Naive thymus-derived CD4-positive, alpha-beta T cell (primary cell): ENCODE results near the gene GPT2. TPM values are rescaled to one million over a fixed set of nuclear protein-coding genes. Genes with fewer than 3 reads are reported as not detected.

ENCODE experiments used
- ATAC-seq: fragments of 150-1000 bp; cut with Tn5 transposase; 2 replicates; pipeline ENCODE4 v1.10.0; 2021; ENCODE audit warnings: mild to moderate bottlenecking, moderate library complexity
- CTCF ChIA-PET: fragments of 350-600 bp; sonication (Branson Sonifier 250); formaldehyde crosslinking; loops from one replicate; lab custom pipeline; 2021; ENCODE audit warnings: antibody characterized with exemption; lab: Charles Lee
- POLR2A ChIA-PET: fragments of 350-600 bp; sonication (Branson Sonifier 250); formaldehyde crosslinking; loops from one replicate; lab custom pipeline; 2021; ENCODE audit warnings: antibody characterized with exemption, inconsistent platforms; lab: Charles Lee
- DNase-seq, 9 donors: peaks; one replicate each; pipeline versions ENCODE4 v3.0.0 to v3.0.0-alpha.2; 2020 to 2022; ENCODE audit warnings: mixed read lengths in 1 of 9
- H3K27ac ChIP-seq: one replicate; pipeline ENCODE4 v1.7.0; 2013; ENCODE audit warnings: mild to moderate bottlenecking, low read depth, low read length, moderate library complexity
- H3K27me3 ChIP-seq, 2 donors: one replicate each; pipeline ENCODE4 v1.7.0; 2013; ENCODE audit warnings: low read length in 2 of 2, mild to moderate bottlenecking in 2 of 2, moderate library complexity in 2 of 2; ENCODE audit not compliant: control insufficient read depth in 2 of 2, insufficient read depth in 2 of 2
- H3K36me3 ChIP-seq, 3 experiments: 1 replicate in 2 of 3; 2 replicates in 1 of 3; pipeline ENCODE4 v1.7.0; 2013; ENCODE audit warnings: low read length in 3 of 3, mild to moderate bottlenecking in 3 of 3, moderate library complexity in 1 of 3; ENCODE audit not compliant: insufficient read depth in 3 of 3, control insufficient read depth in 2 of 3
- H3K4me1 ChIP-seq, 2 donors: one replicate each; pipeline ENCODE4 v1.7.0; 2013; ENCODE audit warnings: low read length in 2 of 2, mild to moderate bottlenecking in 2 of 2, moderate library complexity in 1 of 2; ENCODE audit not compliant: control insufficient read depth in 2 of 2, insufficient read depth in 2 of 2
- H3K4me3 ChIP-seq: 2 replicates; pipeline ENCODE4 v1.7.0; 2013; ENCODE audit warnings: mild to moderate bottlenecking, low read length
- H3K9me3 ChIP-seq, 3 experiments: 1 replicate in 2 of 3; 2 replicates in 1 of 3; pipeline ENCODE4 v1.7.0; 2013; ENCODE audit warnings: low read length in 3 of 3; ENCODE audit not compliant: control insufficient read depth in 2 of 3
- H3K27ac Mint-ChIP-seq, 9 donors: one replicate each; pipeline ENCODE4 v1.8.0; 2020 to 2022; ENCODE audit warnings: mixed read lengths in 9 of 9, mild to moderate bottlenecking in 8 of 9, moderate library complexity in 5 of 9, inconsistent platforms in 2 of 9
- H3K27me3 Mint-ChIP-seq, 5 donors: one replicate each; pipeline ENCODE4 v1.8.0; 2021 to 2022; ENCODE audit warnings: mixed read lengths in 5 of 5, mild to moderate bottlenecking in 1 of 5
- H3K36me3 Mint-ChIP-seq, 5 donors: one replicate each; pipeline ENCODE4 v1.8.0; 2020 to 2022; ENCODE audit warnings: mixed read lengths in 5 of 5, mild to moderate bottlenecking in 3 of 5, inconsistent platforms in 1 of 5
- H3K4me1 Mint-ChIP-seq, 7 donors: one replicate each; pipeline ENCODE4 v1.8.0; 2020 to 2022; ENCODE audit warnings: mixed read lengths in 7 of 7, mild to moderate bottlenecking in 3 of 7, inconsistent platforms in 1 of 7
- H3K4me3 Mint-ChIP-seq, 10 donors: one replicate each; pipeline ENCODE4 v1.8.0; 2020 to 2022; ENCODE audit warnings: mild to moderate bottlenecking in 10 of 10, mixed read lengths in 10 of 10, moderate library complexity in 6 of 10, inconsistent platforms in 2 of 10
- H3K9me3 Mint-ChIP-seq, 11 donors: one replicate each; pipeline ENCODE4 v1.8.0; 2020 to 2022; ENCODE audit warnings: mixed read lengths in 11 of 11, mild to moderate bottlenecking in 4 of 11, inconsistent platforms in 1 of 11, moderate library complexity in 1 of 11
- intact Hi-C, 2 donors: fragments of 100-400 bp; cut with micrococcal nuclease; formaldehyde crosslinking; loops; one replicate each; pipeline ENCODE4 v1.15.1; 2023
- polyA plus RNA-seq, 2 donors: library from polyadenylated mRNA; unstranded; fragments of 300-500 nt; fragmentation: Illumina TruSeq; gene quantifications; one replicate each; pipeline ENCODE4 v1.2.3, GENCODE V29; 2021
- total RNA-seq, 6 experiments: library from RNA in 5 of 6; stranded (reverse) in 5 of 6; gene quantifications; 1 replicate in 5 of 6; 2 replicates in 1 of 6; pipeline ENCODE4 v1.2.3 and lab custom pipeline; 2021 to 2026

Gene GPT2
- total and polyA plus RNA-seq, 7 experiments from 2014 or later: 0.40 to 7.7 (median 0.64) TPM

DNA sequence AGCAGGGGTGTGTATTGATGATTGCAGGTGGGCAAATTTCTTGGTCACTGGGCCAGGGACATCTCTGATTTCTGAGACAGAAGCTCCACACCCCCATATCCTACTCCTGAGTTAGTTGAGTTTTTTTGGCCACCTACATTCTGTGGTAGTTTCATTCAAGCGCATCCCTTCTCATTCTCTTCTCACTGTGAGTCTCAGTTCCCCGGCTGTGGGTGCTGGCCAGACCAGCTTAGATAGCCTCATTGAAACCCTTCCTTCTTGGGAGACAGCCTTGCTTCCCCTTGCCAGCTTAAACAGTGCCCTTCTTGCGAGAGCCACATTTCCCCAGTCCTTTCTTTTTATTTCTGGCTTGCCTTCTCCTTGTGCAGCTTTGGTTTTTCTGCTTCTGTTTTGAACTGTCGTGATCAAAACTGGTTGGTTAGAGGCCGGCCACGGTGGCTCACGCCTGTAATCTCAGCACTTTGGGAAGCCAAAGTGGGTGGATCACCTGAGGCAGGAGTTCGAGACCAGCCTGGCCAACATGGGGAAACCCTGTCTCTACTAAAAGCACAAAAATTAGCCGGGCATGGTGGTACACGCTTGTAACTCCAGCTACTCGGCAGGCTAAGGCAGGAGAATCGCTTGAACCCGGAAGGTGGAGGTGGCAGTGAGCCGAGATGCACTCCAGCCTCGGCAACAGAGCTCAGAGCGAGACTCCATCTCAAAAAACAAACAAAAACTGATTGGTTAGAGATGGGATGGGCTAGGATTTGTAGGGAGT, 2.8 kb downstream of the GPT2 start:
- Mint-ChIP-seq H3K4me3 (peak overlapping the region in 3 of 10 donors; percentile 25 to 60 (median 43)), H3K27ac (no peak overlapping the region), H3K9me3 (no peaks in the 10 kb centered on the region), H3K27me3 (peaks cover 0 to 19% (median 5%) of the 10 kb centered on the region in 5 donors), H3K4me1 (peaks cover 8 to 21% (median 16%) of the 10 kb centered on the region in 7 donors), H3K36me3 (no peaks in the 10 kb centered on the region)
- H3K4me1 ChIP-seq: peaks cover 0 to 3% of the 10 kb centered on the region in 2 donors
- ChIA-PET POLR2A (interaction anchor here (0.6 kb wide), 1 partner anchor 1479 kb away, joined by 5 read pairs; no protein-coding TSS in a partner anchor), CTCF (no interaction called here)
- H3K36me3 ChIP-seq: no peaks in the 10 kb centered on the region
- H3K27ac ChIP-seq: no peak overlapping the region
- intact Hi-C loops: no loop called here
- H3K9me3 ChIP-seq: no peaks in the 10 kb centered on the region
- no peak overlapping the region for H3K4me3 ChIP-seq
- DNase-seq (no peak), ATAC-seq (no peak)
- no peaks in the 10 kb centered on the region for H3K27me3 ChIP-seq

DNA sequence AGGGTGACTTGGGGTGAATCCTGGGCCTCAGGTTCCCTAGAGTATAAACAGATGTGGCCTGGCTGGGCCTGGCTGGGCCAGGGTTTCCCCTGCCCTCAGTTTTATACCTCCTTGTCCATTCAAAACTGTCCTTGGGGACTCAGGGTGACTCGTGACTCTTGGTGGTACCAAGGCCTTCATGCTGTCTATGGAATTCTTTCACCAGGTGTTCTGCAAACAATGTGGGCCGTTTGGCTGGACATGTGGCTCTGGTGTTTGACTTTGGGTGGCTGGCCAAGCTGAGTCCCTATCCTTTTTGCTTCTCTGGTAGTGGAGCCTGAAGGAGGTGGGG, 3.3 kb downstream of the GPT2 start:
- Mint-ChIP-seq H3K36me3 (no peaks in the 10 kb centered on the region), H3K27ac (no peak overlapping the region), H3K4me1 (peaks cover 8 to 19% (median 15%) of the 10 kb centered on the region in 7 donors), H3K27me3 (peaks cover 0 to 14% (median 5%) of the 10 kb centered on the region in 5 donors), H3K9me3 (no peaks in the 10 kb centered on the region), H3K4me3 (no peak overlapping the region)
- Histone ChIP-seq H3K27me3 (no peaks in the 10 kb centered on the region), H3K9me3 (no peaks in the 10 kb centered on the region), H3K4me3 (no peak overlapping the region), H3K36me3 (no peaks in the 10 kb centered on the region), H3K27ac (no peak overlapping the region), H3K4me1 (peaks cover 0 to 3% of the 10 kb centered on the region in 2 donors)
- ATAC-seq: no peak
- CTCF ChIA-PET: no interaction called here
- intact Hi-C loops: no loop called here
- POLR2A ChIA-PET: no interaction called here
- no peak for DNase-seq

DNA sequence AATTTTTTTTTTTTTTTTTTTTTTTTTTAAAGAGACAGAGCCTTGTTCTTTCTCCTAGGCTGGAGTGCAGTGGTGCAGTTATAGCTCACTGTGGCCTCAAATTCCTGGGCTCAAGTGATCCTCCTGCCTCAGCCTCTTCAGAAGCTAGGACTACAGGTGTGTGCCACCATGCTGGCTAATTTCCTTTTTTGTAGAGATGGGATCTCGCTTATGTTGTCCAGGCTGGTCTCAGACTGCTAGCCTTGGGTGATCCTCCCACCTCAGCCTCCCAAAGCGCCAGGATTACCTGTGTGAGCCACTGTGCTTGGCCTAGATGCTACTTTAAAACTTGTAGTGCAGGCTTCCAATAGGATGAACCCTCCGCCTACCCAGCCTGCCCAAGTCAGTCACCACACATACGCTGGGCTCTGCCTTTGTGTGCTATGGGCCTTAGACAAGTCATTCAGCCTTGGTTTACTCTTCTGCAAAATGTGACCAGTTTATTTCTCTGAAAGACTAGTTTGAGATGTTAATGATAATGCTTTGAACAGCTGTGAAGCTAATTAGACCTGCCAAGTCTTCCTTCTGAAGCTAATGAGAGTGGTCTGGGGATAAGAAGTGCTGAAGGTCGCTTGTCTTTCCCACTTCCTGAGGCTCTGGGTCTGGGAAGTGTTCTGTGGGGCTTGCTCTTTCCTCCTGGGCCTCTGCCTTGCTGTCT, 5.2 kb downstream of the GPT2 start:
- no peak for ATAC-seq
- Histone ChIP-seq H3K27me3 (no peaks in the 10 kb centered on the region), H3K4me3 (no peak overlapping the region), H3K4me1 (peaks cover 0 to 3% of the 10 kb centered on the region in 2 donors), H3K36me3 (no peaks in the 10 kb centered on the region), H3K27ac (no peak overlapping the region), H3K9me3 (no peaks in the 10 kb centered on the region)
- H3K4me1 Mint-ChIP-seq: peaks cover 4 to 11% (median 9%) of the 10 kb centered on the region in 7 donors
- DNase-seq: no peak
- ChIA-PET CTCF (no interaction called here), POLR2A (no interaction called here)
- no peak overlapping the region for H3K4me3 Mint-ChIP-seq
- peaks cover 0 to 4% (median 3%) of the 10 kb centered on the region in 5 donors for H3K27me3 Mint-ChIP-seq
- no peaks in the 10 kb centered on the region for H3K9me3 Mint-ChIP-seq
- intact Hi-C loops: no loop called here
- H3K27ac Mint-ChIP-seq: no peak overlapping the region
- no peaks in the 10 kb centered on the region for H3K36me3 Mint-ChIP-seq

DNA sequence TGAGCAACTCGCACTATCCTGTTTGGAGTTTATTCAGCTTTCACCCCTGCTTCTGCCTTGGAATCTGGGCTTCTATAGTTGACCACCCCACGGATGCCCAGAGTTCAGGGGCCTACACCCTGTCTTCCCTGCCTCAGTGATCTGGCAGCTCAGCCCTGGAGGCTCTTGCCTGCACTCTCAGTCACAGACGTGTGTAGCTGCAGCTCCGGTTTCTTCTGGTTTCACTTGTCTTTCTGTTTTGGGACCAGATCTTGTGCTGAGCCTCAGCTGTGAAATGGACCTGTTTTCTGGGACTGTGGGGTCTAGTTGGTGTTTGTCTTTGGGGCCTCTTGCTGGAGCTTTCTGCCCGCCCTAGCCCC, 5.8 kb downstream of the GPT2 start:
- Histone ChIP-seq H3K4me3 (no peak overlapping the region), H3K4me1 (peaks cover 0 to 3% of the 10 kb centered on the region in 2 donors), H3K27me3 (no peaks in the 10 kb centered on the region), H3K36me3 (no peaks in the 10 kb centered on the region), H3K27ac (no peak overlapping the region), H3K9me3 (no peaks in the 10 kb centered on the region)
- DNase-seq: no peak
- CTCF ChIA-PET: no interaction called here
- POLR2A ChIA-PET: no interaction called here
- no peak for ATAC-seq
- intact Hi-C loops: no loop called here
- Mint-ChIP-seq H3K36me3 (no peaks in the 10 kb centered on the region), H3K4me1 (peaks cover 3 to 10% (median 8%) of the 10 kb centered on the region in 7 donors), H3K27ac (no peak overlapping the region), H3K9me3 (no peaks in the 10 kb centered on the region), H3K27me3 (peaks cover 0 to 4% (median 3%) of the 10 kb centered on the region in 5 donors), H3K4me3 (no peak overlapping the region)

DNA sequence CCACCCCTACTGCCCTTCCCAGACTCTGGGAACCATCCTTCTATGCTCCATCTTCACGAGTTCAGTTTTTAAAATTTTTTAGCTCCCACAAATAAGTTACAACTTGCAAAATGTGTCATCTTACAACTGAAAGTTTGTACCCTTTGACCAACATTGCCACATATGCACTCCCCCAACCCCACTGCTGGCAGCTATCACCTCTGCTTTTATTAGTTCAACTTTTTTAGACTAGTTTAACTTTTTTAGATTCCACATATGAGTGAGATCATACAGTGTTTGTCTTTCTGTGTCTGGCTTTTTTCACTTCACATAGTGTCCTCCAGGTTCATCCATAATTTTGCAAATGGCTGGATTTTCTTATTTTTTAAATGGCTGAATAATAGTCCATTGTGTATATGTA, 7.7 kb downstream of the GPT2 start:
- DNase-seq (no peak), ATAC-seq (no peak)
- POLR2A ChIA-PET: no interaction called here
- intact Hi-C loops: no loop called here
- H3K4me1 ChIP-seq: no peaks in the 10 kb centered on the region
- no peak overlapping the region for H3K27ac ChIP-seq
- H3K4me1 Mint-ChIP-seq: peaks cover 0 to under 1% (median 0%) of the 10 kb centered on the region in 7 donors
- no peaks in the 10 kb centered on the region for H3K9me3 ChIP-seq
- H3K36me3 Mint-ChIP-seq: no peaks in the 10 kb centered on the region
- CTCF ChIA-PET: no interaction called here
- H3K27me3 ChIP-seq: no peaks in the 10 kb centered on the region
- H3K4me3 ChIP-seq: no peak overlapping the region
- H3K9me3 Mint-ChIP-seq: no peaks in the 10 kb centered on the region
- peaks cover 0 to 4% (median 0%) of the 10 kb centered on the region in 5 donors for H3K27me3 Mint-ChIP-seq
- no peaks in the 10 kb centered on the region for H3K36me3 ChIP-seq
- H3K27ac Mint-ChIP-seq: no peak overlapping the region
- H3K4me3 Mint-ChIP-seq: no peak overlapping the region

DNA sequence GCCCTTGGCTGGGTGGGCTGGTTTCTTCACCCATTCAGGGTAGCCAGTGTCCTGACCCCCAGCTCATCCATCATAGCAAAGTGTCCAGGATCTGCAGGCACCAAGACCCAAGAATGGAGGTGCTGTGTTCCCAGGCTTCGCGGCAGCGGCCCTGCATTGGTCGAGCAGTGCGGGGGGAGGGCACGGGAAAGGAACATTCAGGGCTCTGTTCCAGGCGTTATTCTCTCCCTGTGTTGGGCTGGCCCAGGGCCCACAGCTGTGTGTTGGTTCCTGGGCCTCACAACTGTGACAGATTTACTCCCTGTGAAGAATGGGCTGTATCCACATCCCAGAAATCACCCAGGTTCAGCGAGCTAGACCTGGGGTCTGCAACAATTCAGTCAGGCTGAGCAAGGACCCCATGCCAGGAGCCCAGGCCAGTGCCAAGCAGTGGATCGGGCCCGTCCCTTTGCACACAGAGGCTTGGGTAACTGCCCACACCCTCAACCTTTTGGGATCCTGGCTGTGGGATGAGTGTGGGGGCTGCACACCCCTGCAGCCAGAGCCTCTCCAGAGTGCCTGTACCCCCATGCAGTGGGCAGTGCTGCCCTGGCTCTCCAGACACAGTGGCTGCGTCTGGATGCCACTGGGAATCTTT, 10.0 kb downstream of the GPT2 start:
- Histone ChIP-seq H3K4me1 (no peaks in the 10 kb centered on the region), H3K9me3 (no peaks in the 10 kb centered on the region), H3K27ac (no peak overlapping the region), H3K4me3 (no peak overlapping the region), H3K36me3 (no peaks in the 10 kb centered on the region), H3K27me3 (no peaks in the 10 kb centered on the region)
- no peak overlapping the region for H3K4me3 Mint-ChIP-seq
- H3K27me3 Mint-ChIP-seq: peaks cover 0 to 4% (median 0%) of the 10 kb centered on the region in 5 donors
- no peaks in the 10 kb centered on the region for H3K36me3 Mint-ChIP-seq
- peaks cover 0 to 3% (median 0%) of the 10 kb centered on the region in 7 donors for H3K4me1 Mint-ChIP-seq
- H3K27ac Mint-ChIP-seq: no peak overlapping the region
- ChIA-PET CTCF (no interaction called here), POLR2A (no interaction called here)
- ATAC-seq (no peak), DNase-seq (no peak)
- H3K9me3 Mint-ChIP-seq: no peaks in the 10 kb centered on the region
- intact Hi-C loops: no loop called here
